Body of pancreas (tissue), 4 donors: ENCODE measurements around the gene SUSD3. TPM values are rescaled to one million over a fixed set of nuclear protein-coding genes. Genes with fewer than 3 reads are reported as not detected.
A peak's percentile ranks its signal among the peaks of the same experiment; 100 is the strongest.

Source experiments
- ATAC-seq: fragments of 150-250 bp; one replicate; pipeline ENCODE4 v1.9.1; 2016
- DNase-seq, 4 donors: peaks; one replicate each; pipeline ENCODE4 v3.0.0-alpha.2; 2019
- H3K27ac ChIP-seq, 4 donors: fragments of 200-600 bp; sonication (generic); 1 replicate in 3 of 4; 2 replicates in 1 of 4; pipeline versions ENCODE4 v1.5.1 to v1.6.1; 2016 to 2019; ENCODE audit warnings: mild to moderate bottlenecking in 1 of 4, mixed read lengths in 1 of 4, moderate library complexity in 1 of 4
- H3K27me3 ChIP-seq, 2 donors: fragments of 200-600 bp; sonication (generic); one replicate each; pipeline ENCODE4 v1.6.0; 2016; ENCODE audit warnings: mild to moderate bottlenecking in 1 of 2
- H3K36me3 ChIP-seq, 2 donors: fragments of 200-600 bp; sonication (generic); replicated peaks in 1 of 2; 2 replicates each; pipeline ENCODE4 v1.5.1; 2016; ENCODE audit warnings: low read depth in 2 of 2; ENCODE audit not compliant: insufficient read depth in 1 of 2
- H3K4me1 ChIP-seq: fragments of 200-600 bp; sonication (generic); one replicate; pipeline ENCODE4 v1.6.0; 2016
- H3K4me3 ChIP-seq, 2 donors: fragments of 200-600 bp; sonication (generic); 1 replicate in 1 of 2; 2 replicates in 1 of 2; pipeline ENCODE4 v1.5.1; 2016 to 2019
- H3K9me3 ChIP-seq, 3 donors: fragments of 200-600 bp; sonication (generic); 1 replicate in 2 of 3; 2 replicates in 1 of 3; pipeline ENCODE4 v1.5.1; 2016
- CTCF ChIP-seq, 7 experiments: fragments of 450-650 bp in 4 of 7; fragments of 200-600 bp in 3 of 7; sonication (generic) in 3 of 7; IDR thresholded peaks; one replicate each; pipeline ENCODE4 v1.5.1; 2016 to 2019; ENCODE audit warnings: antibody characterized with exemption in 7 of 7
- POLR2A ChIP-seq, 3 donors: fragments of 450-650 bp; IDR thresholded peaks; one replicate each; pipeline ENCODE4 v1.6.1; 2016; ENCODE audit warnings: antibody characterized with exemption in 3 of 3, mild to moderate bottlenecking in 2 of 3
- WGBS, 2 donors: methylation state at CpG; one replicate each; pipeline ENCODE4 v1.1.5; 2017; 5-methylcytosine and 5-hydroxymethylcytosine counted together
- intact Hi-C: fragments of 100-400 bp; cut with DNase I; formaldehyde crosslinking; loops from one replicate; pipeline ENCODE4 v1.15.1; 2023
- total RNA-seq, 2 donors: library from RNA; depleted of rRNA; stranded (reverse); fragments of >200 nt; gene quantifications; one replicate each; pipeline ENCODE4 v1.1.0, GENCODE V29; 2016

Gene SUSD3
- total RNA-seq, 2 donors from 2014 or later: 3.6 TPM; not detected in 1

GRCh38 chr9:93089024-93089423 lies 30.5 kb downstream of the SUSD3 start:
- no peak for TF ChIP-seq POLR2A (IDR thresholded peaks at IDR 0.05)
- TF ChIP-seq CTCF (IDR thresholded peaks at IDR 0.05): no peak
- Histone ChIP-seq H3K27ac (no peak overlapping the region), H3K27me3 (no peaks in the 10 kb centered on the region), H3K4me1 (no peaks in the 10 kb centered on the region), H3K4me3 (no peak overlapping the region), H3K9me3 (no peaks in the 10 kb centered on the region), H3K36me3 (no peaks in the 10 kb centered on the region)
- 77 to 90% methylated on average over 5 of the region's 5 CpGs for WGBS, 2 donors
- DNase-seq (peak in 1 of 4 donors; percentile 1), ATAC-seq (no peak)
- intact Hi-C loops: no loop called here

GRCh38 chr9:93089481-93089991 lies 31.0 kb downstream of the SUSD3 start:
- intact Hi-C loops: no loop called here
- Histone ChIP-seq H3K4me1 (peaks cover under 1% of the 10 kb centered on the region), H3K27me3 (no peaks in the 10 kb centered on the region), H3K36me3 (no peaks in the 10 kb centered on the region), H3K27ac (no peak overlapping the region), H3K4me3 (no peak overlapping the region), H3K9me3 (no peaks in the 10 kb centered on the region)
- WGBS, 2 donors: 92% methylated on average over 12 of the region's 12 CpGs
- ATAC-seq: no peak
- TF ChIP-seq CTCF (IDR thresholded peaks at IDR 0.05) (no peak), POLR2A (IDR thresholded peaks at IDR 0.05) (no peak)
- DNase-seq: no peak

GRCh38 chr9:93090091-93090655 lies 31.7 kb downstream of the SUSD3 start:
- peak in 1 of 4 donors; percentile 1 for DNase-seq
- ATAC-seq: no peak
- Histone ChIP-seq H3K4me3 (no peak overlapping the region), H3K36me3 (no peaks in the 10 kb centered on the region), H3K27me3 (no peaks in the 10 kb centered on the region), H3K9me3 (no peaks in the 10 kb centered on the region), H3K4me1 (peaks cover 7% of the 10 kb centered on the region), H3K27ac (no peak overlapping the region)
- WGBS, 2 donors: 45 to 51% methylated on average over 8 of the region's 8 CpGs
- intact Hi-C loops: no loop called here
- TF ChIP-seq POLR2A (IDR thresholded peaks at IDR 0.05) (no peak), CTCF (IDR thresholded peaks at IDR 0.05) (no peak)

GRCh38 chr9:93091056-93091452 lies 32.6 kb downstream of the SUSD3 start:
- Histone ChIP-seq H3K36me3 (no peaks in the 10 kb centered on the region), H3K9me3 (no peaks in the 10 kb centered on the region), H3K27ac (no peak overlapping the region), H3K27me3 (no peaks in the 10 kb centered on the region), H3K4me1 (peaks cover 7% of the 10 kb centered on the region), H3K4me3 (no peak overlapping the region)
- DNase-seq (no peak), ATAC-seq (no peak)
- no peak for TF ChIP-seq CTCF (IDR thresholded peaks at IDR 0.05)
- TF ChIP-seq POLR2A (IDR thresholded peaks at IDR 0.05): no peak
- WGBS, 2 donors: 86 to 88% methylated on average over 4 of the region's 4 CpGs
- intact Hi-C loops: no loop called here
